ENCODE results near the gene NR1H2.

DNA sequence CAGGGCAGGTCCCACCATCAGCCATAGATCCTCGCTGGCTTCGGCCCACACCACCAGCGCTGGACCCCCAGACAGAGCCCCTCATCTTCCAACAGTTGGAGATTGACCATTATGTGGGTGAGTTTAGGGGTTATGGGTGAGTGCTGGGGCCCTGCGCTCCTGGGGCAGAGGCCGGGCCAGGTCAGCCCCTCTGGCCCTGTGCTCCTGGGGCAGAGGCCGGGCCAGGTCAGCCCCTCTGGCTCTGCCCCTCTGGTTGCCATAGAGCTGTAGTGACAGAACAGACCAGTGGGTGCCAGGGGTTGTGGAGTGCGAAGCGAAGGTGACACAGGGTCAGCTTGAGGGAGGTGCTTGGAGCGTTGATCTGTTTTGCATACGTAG, 23.1 kb downstream of the NR1H2 start:
- TF ChIP-seq, protein P1, sequence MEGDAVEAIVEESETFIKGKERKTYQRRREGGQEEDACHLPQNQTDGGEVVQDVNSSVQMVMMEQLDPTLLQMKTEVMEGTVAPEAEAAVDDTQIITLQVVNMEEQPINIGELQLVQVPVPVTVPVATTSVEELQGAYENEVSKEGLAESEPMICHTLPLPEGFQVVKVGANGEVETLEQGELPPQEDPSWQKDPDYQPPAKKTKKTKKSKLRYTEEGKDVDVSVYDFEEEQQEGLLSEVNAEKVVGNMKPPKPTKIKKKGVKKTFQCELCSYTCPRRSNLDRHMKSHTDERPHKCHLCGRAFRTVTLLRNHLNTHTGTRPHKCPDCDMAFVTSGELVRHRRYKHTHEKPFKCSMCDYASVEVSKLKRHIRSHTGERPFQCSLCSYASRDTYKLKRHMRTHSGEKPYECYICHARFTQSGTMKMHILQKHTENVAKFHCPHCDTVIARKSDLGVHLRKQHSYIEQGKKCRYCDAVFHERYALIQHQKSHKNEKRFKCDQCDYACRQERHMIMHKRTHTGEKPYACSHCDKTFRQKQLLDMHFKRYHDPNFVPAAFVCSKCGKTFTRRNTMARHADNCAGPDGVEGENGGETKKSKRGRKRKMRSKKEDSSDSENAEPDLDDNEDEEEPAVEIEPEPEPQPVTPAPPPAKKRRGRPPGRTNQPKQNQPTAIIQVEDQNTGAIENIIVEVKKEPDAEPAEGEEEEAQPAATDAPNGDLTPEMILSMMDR (conservative IDR thresholded peaks at IDR 0.05) = no peak
- no peak for TF ChIP-seq ZFX (IDR thresholded peaks at IDR 0.05)

All from C4-2B (cell line).